ENCODE measurements around the gene ELK3. TPM values are rescaled to one million over a fixed set of nuclear protein-coding genes. Genes with fewer than 3 reads are reported as not detected.

Gene ELK3
- total and polyA plus RNA-seq, 2 donors, result 14.6 to 17.8 TPM

- H3K4me3 ChIP-seq (ENCODE audit: low read length in 2 of 2), result no peak overlapping the region
- H3K27ac ChIP-seq (ENCODE audit: low read depth in 1 of 2, low read length in 1 of 2), result no peak overlapping the region
- H3K9me3 ChIP-seq (ENCODE audit: control insufficient read depth in 2 of 2, insufficient read depth in 1 of 2, low read length in 1 of 2), result no peaks in the 10 kb centered on the region
- 93% methylated on average over 11 of the region's 11 CpGs for WGBS
- peaks cover 0 to 3% of the 10 kb centered on the region in 2 donors for H3K4me1 ChIP-seq (ENCODE audit: control insufficient read depth in 2 of 2, insufficient read depth in 2 of 2, low read length in 2 of 2)
- no peak for DNase-seq (ENCODE audit: low read depth in 6 of 9, low spot score in 9 of 9)
- H3K27me3 ChIP-seq (ENCODE audit: control insufficient read depth in 2 of 2, insufficient read depth in 1 of 2, low read length in 1 of 2), result no peaks in the 10 kb centered on the region
- peaks cover 11 to 60% of the 10 kb centered on the region in 2 donors for H3K36me3 ChIP-seq (ENCODE audit: control insufficient read depth in 2 of 2, insufficient read depth in 2 of 2, low read length in 1 of 2)
These were observed 69.3 kb downstream of the ELK3 start for GRCh38 chr12:96263449-96263902.

GRCh38 chr12:96265400-96265799 lies 71.2 kb downstream of the ELK3 start:
- no peak for DNase-seq (ENCODE audit: low read depth in 6 of 9, low spot score in 9 of 9)
- Histone ChIP-seq H3K27me3 (ENCODE audit: control insufficient read depth in 2 of 2, insufficient read depth in 1 of 2, low read length in 1 of 2) (no peaks in the 10 kb centered on the region), H3K9me3 (ENCODE audit: control insufficient read depth in 2 of 2, insufficient read depth in 1 of 2, low read length in 1 of 2) (no peaks in the 10 kb centered on the region), H3K27ac (ENCODE audit: low read depth in 1 of 2, low read length in 1 of 2) (no peak overlapping the region), H3K4me3 (ENCODE audit: low read length in 2 of 2) (no peak overlapping the region), H3K36me3 (ENCODE audit: control insufficient read depth in 2 of 2, insufficient read depth in 2 of 2, low read length in 1 of 2) (peaks cover 14 to 67% of the 10 kb centered on the region in 2 donors), H3K4me1 (ENCODE audit: control insufficient read depth in 2 of 2, insufficient read depth in 2 of 2, low read length in 2 of 2) (no peaks in the 10 kb centered on the region)
- WGBS, result 99% methylated on average over 2 of the region's 2 CpGs

GRCh38 chr12:96265836-96266235 lies 71.7 kb downstream of the ELK3 start:
- 98% methylated on average over 1 of the region's 1 CpG for WGBS
- H3K4me3 ChIP-seq (ENCODE audit: low read length in 2 of 2), result no peak overlapping the region
- no peaks in the 10 kb centered on the region for H3K4me1 ChIP-seq (ENCODE audit: control insufficient read depth in 2 of 2, insufficient read depth in 2 of 2, low read length in 2 of 2)
- peaks cover 16 to 66% of the 10 kb centered on the region in 2 donors for H3K36me3 ChIP-seq (ENCODE audit: control insufficient read depth in 2 of 2, insufficient read depth in 2 of 2, low read length in 1 of 2)
- no peaks in the 10 kb centered on the region for H3K27me3 ChIP-seq (ENCODE audit: control insufficient read depth in 2 of 2, insufficient read depth in 1 of 2, low read length in 1 of 2)
- H3K9me3 ChIP-seq (ENCODE audit: control insufficient read depth in 2 of 2, insufficient read depth in 1 of 2, low read length in 1 of 2), result no peaks in the 10 kb centered on the region
- no peak overlapping the region for H3K27ac ChIP-seq (ENCODE audit: low read depth in 1 of 2, low read length in 1 of 2)
- DNase-seq (ENCODE audit: low read depth in 6 of 9, low spot score in 9 of 9), result no peak

- no peaks in the 10 kb centered on the region for H3K4me1 ChIP-seq (ENCODE audit: control insufficient read depth in 2 of 2, insufficient read depth in 2 of 2, low read length in 2 of 2)
- WGBS, result 92% methylated on average over 2 of the region's 2 CpGs
- H3K36me3 ChIP-seq (ENCODE audit: control insufficient read depth in 2 of 2, insufficient read depth in 2 of 2, low read length in 1 of 2), result peaks cover 16 to 66% of the 10 kb centered on the region in 2 donors
- no peak for DNase-seq (ENCODE audit: low read depth in 6 of 9, low spot score in 9 of 9)
- H3K27me3 ChIP-seq (ENCODE audit: control insufficient read depth in 2 of 2, insufficient read depth in 1 of 2, low read length in 1 of 2), result no peaks in the 10 kb centered on the region
- H3K4me3 ChIP-seq (ENCODE audit: low read length in 2 of 2), result no peak overlapping the region
- H3K9me3 ChIP-seq (ENCODE audit: control insufficient read depth in 2 of 2, insufficient read depth in 1 of 2, low read length in 1 of 2), result no peaks in the 10 kb centered on the region
- no peak overlapping the region for H3K27ac ChIP-seq (ENCODE audit: low read depth in 1 of 2, low read length in 1 of 2)
These were observed 72.1 kb downstream of the ELK3 start for GRCh38 chr12:96266238-96266637.

GRCh38 chr12:96271469-96272199 lies 77.5 kb downstream of the ELK3 start:
- H3K4me1 ChIP-seq (ENCODE audit: control insufficient read depth in 2 of 2, insufficient read depth in 2 of 2, low read length in 2 of 2), result no peaks in the 10 kb centered on the region
- H3K36me3 ChIP-seq (ENCODE audit: control insufficient read depth in 2 of 2, insufficient read depth in 2 of 2, low read length in 1 of 2), result peaks cover 13 to 54% of the 10 kb centered on the region in 2 donors
- H3K9me3 ChIP-seq (ENCODE audit: control insufficient read depth in 2 of 2, insufficient read depth in 1 of 2, low read length in 1 of 2), result no peaks in the 10 kb centered on the region
- H3K27ac ChIP-seq (ENCODE audit: low read depth in 1 of 2, low read length in 1 of 2), result no peak overlapping the region
- DNase-seq (ENCODE audit: low read depth in 6 of 9, low spot score in 9 of 9), result no peak
- WGBS, result 92% methylated on average over 8 of the region's 8 CpGs
- H3K27me3 ChIP-seq (ENCODE audit: control insufficient read depth in 2 of 2, insufficient read depth in 1 of 2, low read length in 1 of 2), result no peaks in the 10 kb centered on the region
- H3K4me3 ChIP-seq (ENCODE audit: low read length in 2 of 2), result no peak overlapping the region

GRCh38 chr12:96274331-96274730 lies 80.2 kb downstream of the ELK3 start:
- DNase-seq (ENCODE audit: low read depth in 6 of 9, low spot score in 9 of 9), result no peak
- H3K27me3 ChIP-seq (ENCODE audit: control insufficient read depth in 2 of 2, insufficient read depth in 1 of 2, low read length in 1 of 2), result no peaks in the 10 kb centered on the region
- H3K36me3 ChIP-seq (ENCODE audit: control insufficient read depth in 2 of 2, insufficient read depth in 2 of 2, low read length in 1 of 2), result peaks cover 13 to 45% of the 10 kb centered on the region in 2 donors
- no peaks in the 10 kb centered on the region for H3K4me1 ChIP-seq (ENCODE audit: control insufficient read depth in 2 of 2, insufficient read depth in 2 of 2, low read length in 2 of 2)
- no peak overlapping the region for H3K4me3 ChIP-seq (ENCODE audit: low read length in 2 of 2)
- no peak overlapping the region for H3K27ac ChIP-seq (ENCODE audit: low read depth in 1 of 2, low read length in 1 of 2)
- no peaks in the 10 kb centered on the region for H3K9me3 ChIP-seq (ENCODE audit: control insufficient read depth in 2 of 2, insufficient read depth in 1 of 2, low read length in 1 of 2)

- Histone ChIP-seq H3K4me1 (ENCODE audit: control insufficient read depth in 2 of 2, insufficient read depth in 2 of 2, low read length in 2 of 2) (no peaks in the 10 kb centered on the region), H3K27ac (ENCODE audit: low read depth in 1 of 2, low read length in 1 of 2) (no peak overlapping the region), H3K4me3 (ENCODE audit: low read length in 2 of 2) (no peak overlapping the region), H3K9me3 (ENCODE audit: control insufficient read depth in 2 of 2, insufficient read depth in 1 of 2, low read length in 1 of 2) (no peaks in the 10 kb centered on the region), H3K36me3 (ENCODE audit: control insufficient read depth in 2 of 2, insufficient read depth in 2 of 2, low read length in 1 of 2) (peaks cover 23 to 68% of the 10 kb centered on the region in 2 donors), H3K27me3 (ENCODE audit: control insufficient read depth in 2 of 2, insufficient read depth in 1 of 2, low read length in 1 of 2) (no peaks in the 10 kb centered on the region)
- DNase-seq (ENCODE audit: low read depth in 6 of 9, low spot score in 9 of 9), result no peak
These were observed 91.0 kb downstream of the ELK3 start for GRCh38 chr12:96285158-96285557.

- Histone ChIP-seq H3K36me3 (ENCODE audit: control insufficient read depth in 2 of 2, insufficient read depth in 2 of 2, low read length in 1 of 2) (peaks cover 11 to 51% of the 10 kb centered on the region in 2 donors), H3K4me3 (ENCODE audit: low read length in 2 of 2) (no peak overlapping the region), H3K27me3 (ENCODE audit: control insufficient read depth in 2 of 2, insufficient read depth in 1 of 2, low read length in 1 of 2) (no peaks in the 10 kb centered on the region)
These were observed 94.9 kb downstream of the ELK3 start for GRCh38 chr12:96289067-96289466.

GRCh38 chr12:96293093-96293492 lies 98.9 kb downstream of the ELK3 start:
- H3K27me3 ChIP-seq (ENCODE audit: control insufficient read depth in 2 of 2, insufficient read depth in 1 of 2, low read length in 1 of 2), result no peaks in the 10 kb centered on the region
- H3K9me3 ChIP-seq (ENCODE audit: control insufficient read depth in 2 of 2, insufficient read depth in 1 of 2, low read length in 1 of 2), result no peaks in the 10 kb centered on the region
- no peaks in the 10 kb centered on the region for H3K4me1 ChIP-seq (ENCODE audit: control insufficient read depth in 2 of 2, insufficient read depth in 2 of 2, low read length in 2 of 2)
- no peak for DNase-seq (ENCODE audit: low read depth in 6 of 9, low spot score in 9 of 9)
- no peak overlapping the region for H3K27ac ChIP-seq (ENCODE audit: low read depth in 1 of 2, low read length in 1 of 2)
- 99% methylated on average over 2 of the region's 2 CpGs for WGBS
- peaks cover 4 to 40% of the 10 kb centered on the region in 2 donors for H3K36me3 ChIP-seq (ENCODE audit: control insufficient read depth in 2 of 2, insufficient read depth in 2 of 2, low read length in 1 of 2)
- no peak overlapping the region for H3K4me3 ChIP-seq (ENCODE audit: low read length in 2 of 2)

More at GRCh38 chr12:96289067-96289466, 94.9 kb downstream of the ELK3 start:
- no peaks in the 10 kb centered on the region for H3K4me1 ChIP-seq (ENCODE audit: control insufficient read depth in 2 of 2, insufficient read depth in 2 of 2, low read length in 2 of 2)
- no peak overlapping the region for H3K27ac ChIP-seq (ENCODE audit: low read depth in 1 of 2, low read length in 1 of 2)
- WGBS, result 98% methylated on average over 5 of the region's 5 CpGs
- no peak for DNase-seq (ENCODE audit: low read depth in 6 of 9, low spot score in 9 of 9)
- no peaks in the 10 kb centered on the region for H3K9me3 ChIP-seq (ENCODE audit: control insufficient read depth in 2 of 2, insufficient read depth in 1 of 2, low read length in 1 of 2)
